ENCODE measurements around the gene TREML2.
A peak's percentile ranks its signal among the peaks of the same experiment; 100 is the strongest.

Gene TREML2

GRCh38 chr6:41176189-41176588 is 24.8 kb downstream of the TREML2 start:
- Histone ChIP-seq H3K4me1 (ENCODE audit: insufficient read depth, insufficient read length) (peaks cover 2% of the 10 kb centered on the region), H3K9me3 (ENCODE audit: insufficient read depth, low read length) (no peaks in the 10 kb centered on the region), H3K27me3 (ENCODE audit: insufficient read depth, insufficient read length) (no peaks in the 10 kb centered on the region), H3K36me3 (ENCODE audit: insufficient read depth, insufficient read length, low read length) (no peaks in the 10 kb centered on the region), H3K4me3 (ENCODE audit: insufficient read length, low read depth) (no peak overlapping the region), H3K9ac (ENCODE audit: insufficient read length, low read depth) (no peak overlapping the region)
- no peak for TF ChIP-seq YY1 (IDR thresholded peaks at IDR 0.05; ENCODE audit: insufficient read depth, insufficient read length)
- no peak for TF ChIP-seq SUZ12 (IDR thresholded peaks at IDR 0.05; ENCODE audit: extremely low read depth, insufficient read depth, insufficient read length)
- no peak for TF ChIP-seq ZNF274 (IDR thresholded peaks at IDR 0.05; ENCODE audit: low read depth, low read length)
- DNase-seq (ENCODE audit: low read depth, low spot score), result no peak

- peaks cover 2% of the 10 kb centered on the region for H3K4me1 ChIP-seq (ENCODE audit: insufficient read depth, insufficient read length)
- no peaks in the 10 kb centered on the region for H3K27me3 ChIP-seq (ENCODE audit: insufficient read depth, insufficient read length)
- no peak overlapping the region for H3K4me3 ChIP-seq (ENCODE audit: insufficient read length, low read depth)
- TF ChIP-seq ZNF274 (IDR thresholded peaks at IDR 0.05; ENCODE audit: low read depth, low read length) (no peak), YY1 (IDR thresholded peaks at IDR 0.05; ENCODE audit: insufficient read depth, insufficient read length) (no peak), SUZ12 (IDR thresholded peaks at IDR 0.05; ENCODE audit: extremely low read depth, insufficient read depth, insufficient read length) (no peak)
- no peaks in the 10 kb centered on the region for H3K36me3 ChIP-seq (ENCODE audit: insufficient read depth, insufficient read length, low read length)
- no peak for DNase-seq (ENCODE audit: low read depth, low spot score)
- H3K9me3 ChIP-seq (ENCODE audit: insufficient read depth, low read length), result no peaks in the 10 kb centered on the region
- no peak overlapping the region for H3K9ac ChIP-seq (ENCODE audit: insufficient read length, low read depth)
Observed at GRCh38 chr6:41175084-41175483, 25.9 kb downstream of the TREML2 start.

GRCh38 chr6:41174610-41175009 is 26.3 kb downstream of the TREML2 start:
- no peak overlapping the region for H3K4me3 ChIP-seq (ENCODE audit: insufficient read length, low read depth)
- H3K27me3 ChIP-seq (ENCODE audit: insufficient read depth, insufficient read length), result no peaks in the 10 kb centered on the region
- H3K9ac ChIP-seq (ENCODE audit: insufficient read length, low read depth), result no peak overlapping the region
- H3K36me3 ChIP-seq (ENCODE audit: insufficient read depth, insufficient read length, low read length), result no peaks in the 10 kb centered on the region
- H3K4me1 ChIP-seq (ENCODE audit: insufficient read depth, insufficient read length), result peaks cover 2% of the 10 kb centered on the region
- TF ChIP-seq SUZ12 (IDR thresholded peaks at IDR 0.05; ENCODE audit: extremely low read depth, insufficient read depth, insufficient read length), result no peak
- TF ChIP-seq YY1 (IDR thresholded peaks at IDR 0.05; ENCODE audit: insufficient read depth, insufficient read length), result no peak
- TF ChIP-seq ZNF274 (IDR thresholded peaks at IDR 0.05; ENCODE audit: low read depth, low read length), result no peak
- H3K9me3 ChIP-seq (ENCODE audit: insufficient read depth, low read length), result no peaks in the 10 kb centered on the region
- no peak for DNase-seq (ENCODE audit: low read depth, low spot score)

GRCh38 chr6:41171908-41172307 is 29.0 kb downstream of the TREML2 start:
- H3K9me3 ChIP-seq (ENCODE audit: insufficient read depth, low read length), result no peaks in the 10 kb centered on the region
- peaks cover 2% of the 10 kb centered on the region for H3K4me1 ChIP-seq (ENCODE audit: insufficient read depth, insufficient read length)
- no peaks in the 10 kb centered on the region for H3K36me3 ChIP-seq (ENCODE audit: insufficient read depth, insufficient read length, low read length)
- no peak overlapping the region for H3K4me3 ChIP-seq (ENCODE audit: insufficient read length, low read depth)
- no peaks in the 10 kb centered on the region for H3K27me3 ChIP-seq (ENCODE audit: insufficient read depth, insufficient read length)
- DNase-seq (ENCODE audit: low read depth, low spot score), result peak; percentile 15
- TF ChIP-seq SUZ12 (IDR thresholded peaks at IDR 0.05; ENCODE audit: extremely low read depth, insufficient read depth, insufficient read length) (no peak), ZNF274 (IDR thresholded peaks at IDR 0.05; ENCODE audit: low read depth, low read length) (no peak), YY1 (IDR thresholded peaks at IDR 0.05; ENCODE audit: insufficient read depth, insufficient read length) (no peak)
- no peak overlapping the region for H3K9ac ChIP-seq (ENCODE audit: insufficient read length, low read depth)

GRCh38 chr6:41170547-41171160 is 30.3 kb downstream of the TREML2 start:
- H3K9ac ChIP-seq (ENCODE audit: insufficient read length, low read depth), result no peak overlapping the region
- no peaks in the 10 kb centered on the region for H3K27me3 ChIP-seq (ENCODE audit: insufficient read depth, insufficient read length)
- no peak for TF ChIP-seq YY1 (IDR thresholded peaks at IDR 0.05; ENCODE audit: insufficient read depth, insufficient read length)
- no peak for TF ChIP-seq ZNF274 (IDR thresholded peaks at IDR 0.05; ENCODE audit: low read depth, low read length)
- no peak for TF ChIP-seq SUZ12 (IDR thresholded peaks at IDR 0.05; ENCODE audit: extremely low read depth, insufficient read depth, insufficient read length)

GRCh38 chr6:41167173-41167963 is 33.6 kb downstream of the TREML2 start:
- no peak overlapping the region for H3K4me3 ChIP-seq (ENCODE audit: insufficient read length, low read depth)

More at GRCh38 chr6:41170547-41171160, 30.3 kb downstream of the TREML2 start:
- no peaks in the 10 kb centered on the region for H3K9me3 ChIP-seq (ENCODE audit: insufficient read depth, low read length)
- H3K4me1 ChIP-seq (ENCODE audit: insufficient read depth, insufficient read length), result peaks cover 2% of the 10 kb centered on the region
- no peak overlapping the region for H3K4me3 ChIP-seq (ENCODE audit: insufficient read length, low read depth)
- DNase-seq (ENCODE audit: low read depth, low spot score), result peak; percentile 28
- H3K36me3 ChIP-seq (ENCODE audit: insufficient read depth, insufficient read length, low read length), result no peaks in the 10 kb centered on the region

GRCh38 chr6:41164551-41165120 is 36.3 kb downstream of the TREML2 start:
- no peaks in the 10 kb centered on the region for H3K36me3 ChIP-seq (ENCODE audit: insufficient read depth, insufficient read length, low read length)
- TF ChIP-seq YY1 (IDR thresholded peaks at IDR 0.05; ENCODE audit: insufficient read depth, insufficient read length), result no peak
- TF ChIP-seq SUZ12 (IDR thresholded peaks at IDR 0.05; ENCODE audit: extremely low read depth, insufficient read depth, insufficient read length), result no peak
- TF ChIP-seq ZNF274 (IDR thresholded peaks at IDR 0.05; ENCODE audit: low read depth, low read length), result no peak
- H3K9ac ChIP-seq (ENCODE audit: insufficient read length, low read depth), result no peak overlapping the region
- H3K4me1 ChIP-seq (ENCODE audit: insufficient read depth, insufficient read length), result peaks cover 7% of the 10 kb centered on the region
- DNase-seq (ENCODE audit: low read depth, low spot score), result no peak
- H3K9me3 ChIP-seq (ENCODE audit: insufficient read depth, low read length), result no peaks in the 10 kb centered on the region
- H3K4me3 ChIP-seq (ENCODE audit: insufficient read length, low read depth), result no peak overlapping the region
- H3K27me3 ChIP-seq (ENCODE audit: insufficient read depth, insufficient read length), result no peaks in the 10 kb centered on the region

More at GRCh38 chr6:41167173-41167963, 33.6 kb downstream of the TREML2 start:
- H3K9me3 ChIP-seq (ENCODE audit: insufficient read depth, low read length), result no peaks in the 10 kb centered on the region
- H3K27me3 ChIP-seq (ENCODE audit: insufficient read depth, insufficient read length), result no peaks in the 10 kb centered on the region
- no peak for DNase-seq (ENCODE audit: low read depth, low spot score)
- no peak overlapping the region for H3K9ac ChIP-seq (ENCODE audit: insufficient read length, low read depth)
- peaks cover 10% of the 10 kb centered on the region for H3K4me1 ChIP-seq (ENCODE audit: insufficient read depth, insufficient read length)
- H3K36me3 ChIP-seq (ENCODE audit: insufficient read depth, insufficient read length, low read length), result no peaks in the 10 kb centered on the region
- TF ChIP-seq YY1 (IDR thresholded peaks at IDR 0.05; ENCODE audit: insufficient read depth, insufficient read length), result no peak
- no peak for TF ChIP-seq ZNF274 (IDR thresholded peaks at IDR 0.05; ENCODE audit: low read depth, low read length)
- no peak for TF ChIP-seq SUZ12 (IDR thresholded peaks at IDR 0.05; ENCODE audit: extremely low read depth, insufficient read depth, insufficient read length)
